ENCODE data around the gene COL20A1. TPM values are rescaled to one million over a fixed set of nuclear protein-coding genes. Genes with fewer than 3 reads are reported as not detected.

The COL20A1 gene
- total RNA-seq, 1 donor = not detected

- H3K4me3 ChIP-seq (ENCODE audit: low read depth, low read length) = no peak overlapping the region
- no peak for TF ChIP-seq CTCF (IDR thresholded peaks at IDR 0.05; ENCODE audit: insufficient read depth, low read length)
- DNase-seq (ENCODE audit: low read depth) = no peak
These were observed 25.3 kb upstream of the COL20A1 start for GRCh38 chr20:63267691-63268090.

- no peak for DNase-seq (ENCODE audit: low read depth)
- no peak for TF ChIP-seq CTCF (IDR thresholded peaks at IDR 0.05; ENCODE audit: insufficient read depth, low read length)
- no peak overlapping the region for H3K4me3 ChIP-seq (ENCODE audit: low read depth, low read length)
These were observed 24.7 kb upstream of the COL20A1 start for GRCh38 chr20:63268256-63268655.

GRCh38 chr20:63268671-63269439 is 24.1 kb upstream of the COL20A1 start:
- no peak overlapping the region for H3K4me3 ChIP-seq (ENCODE audit: low read depth, low read length)
- no peak for DNase-seq (ENCODE audit: low read depth)
- no peak for TF ChIP-seq CTCF (IDR thresholded peaks at IDR 0.05; ENCODE audit: insufficient read depth, low read length)

- H3K4me3 ChIP-seq (ENCODE audit: low read depth, low read length) = no peak overlapping the region
- no peak for TF ChIP-seq CTCF (IDR thresholded peaks at IDR 0.05; ENCODE audit: insufficient read depth, low read length)
- DNase-seq (ENCODE audit: low read depth) = no peak
These were observed 23.3 kb upstream of the COL20A1 start for GRCh38 chr20:63269724-63270123.

GRCh38 chr20:63270606-63271325 is 22.2 kb upstream of the COL20A1 start:
- no peak for TF ChIP-seq CTCF (IDR thresholded peaks at IDR 0.05; ENCODE audit: insufficient read depth, low read length)
- DNase-seq (ENCODE audit: low read depth) = no peak
- no peak overlapping the region for H3K4me3 ChIP-seq (ENCODE audit: low read depth, low read length)

GRCh38 chr20:63272105-63273058 is 20.6 kb upstream of the COL20A1 start, which contains the start of gene ARFGAP1:
ARFGAP1 (plus strand) TSS chr20:63272813; CDS start chr20:63275581, 2,768 bp downstream.
- peak; percentile 80 for DNase-seq (ENCODE audit: low read depth)
- H3K4me3 ChIP-seq (ENCODE audit: low read depth, low read length) = peak within 1 kb of the TSS; percentile 92
- TF ChIP-seq CTCF (IDR thresholded peaks at IDR 0.05; ENCODE audit: insufficient read depth, low read length) = peak; percentile 7
